ENCODE results near the gene KCNIP4.

- TF ChIP-seq BHLHE40 (IDR thresholded peaks at IDR 0.05; ENCODE audit: borderline replicate concordance) (no peak), PKNOX1 (IDR thresholded peaks at IDR 0.05) (no peak), TARDBP (IDR thresholded peaks at IDR 0.05) (no peak), SUZ12 (IDR thresholded peaks at IDR 0.05) (no peak), FOXA1 (IDR thresholded peaks at IDR 0.05) (no peak), L3MBTL2 (conservative IDR thresholded peaks at IDR 0.05) (no peak), ELF4 (IDR thresholded peaks at IDR 0.05) (no peak), SP1 (IDR thresholded peaks at IDR 0.05) (no peak)
These were observed 1138.8 kb downstream of the KCNIP4 start for GRCh38 chr4:20809812-20810211.

All from HEK293T (cell line).